Measurements from ENCODE around the gene LPAR2. TPM values are rescaled to one million over a fixed set of nuclear protein-coding genes. Genes with fewer than 3 reads are reported as not detected.

The LPAR2 gene
- total RNA-seq, 1 donor from 2014 or later: 23.5 TPM

DNA sequence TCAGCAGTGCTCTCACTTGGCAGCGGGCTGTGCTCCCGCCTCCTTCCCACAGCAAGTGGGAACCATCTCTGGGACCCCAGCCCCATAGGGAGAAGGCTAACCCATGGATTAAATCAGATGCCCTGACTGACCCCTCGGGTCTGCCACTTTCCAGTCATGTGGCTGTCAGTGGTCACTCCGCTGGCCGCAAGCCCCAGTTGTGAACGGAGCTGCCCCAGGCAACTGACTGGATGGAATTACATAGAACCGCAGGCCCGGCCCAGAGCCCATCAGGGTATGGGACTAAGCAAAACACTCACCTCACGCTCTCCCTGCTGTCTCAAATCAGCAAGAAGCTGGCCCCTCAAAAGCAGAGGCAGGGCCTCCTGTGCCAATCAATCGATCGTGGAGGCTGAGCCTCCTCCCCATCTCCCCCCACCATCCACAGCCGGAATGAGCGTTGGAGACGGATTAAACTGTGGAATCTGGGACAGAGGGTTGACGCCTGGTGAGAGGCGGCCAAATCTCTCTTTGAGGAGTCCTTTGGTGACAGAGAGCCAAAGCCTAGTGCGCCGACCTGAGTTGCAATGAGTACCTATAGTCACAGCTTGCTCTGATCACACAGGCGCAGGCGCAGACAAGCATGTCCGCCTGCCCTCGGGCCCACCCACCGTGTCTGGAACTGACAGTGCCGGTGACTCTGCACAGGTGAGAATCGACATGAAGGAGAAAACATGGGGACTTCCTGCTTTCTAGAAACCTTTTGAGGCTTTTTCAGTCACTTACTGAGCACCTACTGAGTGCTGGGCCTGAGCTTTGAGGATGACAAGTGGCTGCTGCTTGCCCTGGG is 48.3 kb downstream of the LPAR2 start:
- ATAC-seq (no peak), DNase-seq (no peak)
- H3K36me3 ChIP-seq: no peaks in the 10 kb centered on the region
- no peaks in the 10 kb centered on the region for H3K4me1 ChIP-seq
- intact Hi-C loops (cut with DNase I): no loop called here
- TF ChIP-seq, protein P1, sequence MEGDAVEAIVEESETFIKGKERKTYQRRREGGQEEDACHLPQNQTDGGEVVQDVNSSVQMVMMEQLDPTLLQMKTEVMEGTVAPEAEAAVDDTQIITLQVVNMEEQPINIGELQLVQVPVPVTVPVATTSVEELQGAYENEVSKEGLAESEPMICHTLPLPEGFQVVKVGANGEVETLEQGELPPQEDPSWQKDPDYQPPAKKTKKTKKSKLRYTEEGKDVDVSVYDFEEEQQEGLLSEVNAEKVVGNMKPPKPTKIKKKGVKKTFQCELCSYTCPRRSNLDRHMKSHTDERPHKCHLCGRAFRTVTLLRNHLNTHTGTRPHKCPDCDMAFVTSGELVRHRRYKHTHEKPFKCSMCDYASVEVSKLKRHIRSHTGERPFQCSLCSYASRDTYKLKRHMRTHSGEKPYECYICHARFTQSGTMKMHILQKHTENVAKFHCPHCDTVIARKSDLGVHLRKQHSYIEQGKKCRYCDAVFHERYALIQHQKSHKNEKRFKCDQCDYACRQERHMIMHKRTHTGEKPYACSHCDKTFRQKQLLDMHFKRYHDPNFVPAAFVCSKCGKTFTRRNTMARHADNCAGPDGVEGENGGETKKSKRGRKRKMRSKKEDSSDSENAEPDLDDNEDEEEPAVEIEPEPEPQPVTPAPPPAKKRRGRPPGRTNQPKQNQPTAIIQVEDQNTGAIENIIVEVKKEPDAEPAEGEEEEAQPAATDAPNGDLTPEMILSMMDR (IDR thresholded peaks at IDR 0.05): no peak
- H3K9me3 ChIP-seq: no peaks in the 10 kb centered on the region
- no peaks in the 10 kb centered on the region for H3K27me3 ChIP-seq
- no peak overlapping the region for H3K4me3 ChIP-seq
- H3K27ac ChIP-seq: no peak overlapping the region

DNA sequence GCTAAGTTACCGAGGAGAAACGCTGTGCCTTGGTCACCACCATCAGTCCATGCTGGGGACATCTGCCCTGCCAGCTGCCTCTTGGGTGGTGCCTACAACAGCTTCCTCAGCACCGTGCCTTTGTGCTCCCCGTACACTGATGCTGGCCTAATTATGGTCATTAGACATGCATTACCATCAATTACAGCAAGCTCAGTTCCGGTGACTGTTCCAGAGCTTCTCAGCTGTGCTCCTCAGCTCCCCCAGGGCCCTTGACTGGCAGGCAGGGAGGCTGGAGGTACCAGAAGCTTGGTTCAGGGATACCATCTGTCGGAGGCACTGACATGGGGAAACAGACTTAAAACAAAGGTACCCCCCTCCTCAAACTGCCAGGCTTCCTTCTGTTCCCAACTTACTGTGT is 49.8 kb downstream of the LPAR2 start:
- TF ChIP-seq, protein P1 (IDR thresholded peaks at IDR 0.05): no peak
- ATAC-seq: no peak
- intact Hi-C loops (cut with DNase I): no loop called here

DNA sequence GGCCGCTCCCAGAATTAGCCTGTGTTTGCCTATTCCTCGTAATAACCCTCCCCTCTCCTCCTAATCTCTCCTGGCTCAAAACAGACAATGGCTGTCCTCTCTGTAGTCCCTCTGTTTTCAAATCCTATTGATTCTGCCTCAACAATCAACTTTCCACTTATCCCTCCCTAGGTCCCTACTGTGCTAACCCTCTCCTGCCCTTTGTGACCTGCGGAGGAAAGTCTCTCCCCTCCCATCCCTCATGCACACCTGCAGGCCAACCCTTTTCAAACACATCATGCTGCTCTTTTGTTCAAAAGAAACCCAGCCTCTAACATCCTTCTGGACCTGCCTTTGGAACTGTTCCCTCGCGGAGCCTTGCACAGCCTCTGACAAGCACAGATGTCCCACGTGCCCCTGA is 52.6 kb downstream of the LPAR2 start:
- ATAC-seq: no peak
- TF ChIP-seq, protein P1 (IDR thresholded peaks at IDR 0.05): no peak
- no peak overlapping the region for H3K27ac ChIP-seq
- H3K27me3 ChIP-seq: no peaks in the 10 kb centered on the region
- no peaks in the 10 kb centered on the region for H3K9me3 ChIP-seq
- H3K36me3 ChIP-seq: no peaks in the 10 kb centered on the region
- DNase-seq: no peak
- intact Hi-C loops (cut with DNase I): no loop called here
- H3K4me1 ChIP-seq: no peaks in the 10 kb centered on the region
- H3K4me3 ChIP-seq: no peak overlapping the region

More for the DNA sequence above, 49.8 kb downstream of the LPAR2 start:
- Histone ChIP-seq H3K36me3 (no peaks in the 10 kb centered on the region), H3K4me1 (no peaks in the 10 kb centered on the region), H3K4me3 (no peak overlapping the region), H3K27ac (no peak overlapping the region), H3K27me3 (no peaks in the 10 kb centered on the region), H3K9me3 (no peaks in the 10 kb centered on the region)
- DNase-seq: no peak

Other genes starting within 250 kb of the LPAR2 start
- 85.8 TPM for gene GATAD2A, start 222.5 kb downstream of the LPAR2 start, total RNA-seq
- 1.8 TPM for gene TSSK6, start 112.7 kb downstream of the LPAR2 start, total RNA-seq
- 207 TPM for gene NDUFA13, start 112.0 kb downstream of the LPAR2 start, total RNA-seq
- 6.4 TPM for gene YJEFN3, start 99.3 kb downstream of the LPAR2 start, total RNA-seq
- gene CILP2, start 90.0 kb downstream of the LPAR2 start, total RNA-seq: 0.41 TPM
- gene PBX4, start 9.5 kb downstream of the LPAR2 start, total RNA-seq: 3.4 TPM
- 37.3 TPM for gene GMIP, start 15.4 kb upstream of the LPAR2 start, total RNA-seq
- gene ATP13A1, start 35.5 kb upstream of the LPAR2 start, total RNA-seq: 55.5 TPM
- gene ZNF101, start 40.6 kb upstream of the LPAR2 start, total RNA-seq: 11.1 TPM
- gene ZNF14, start 104.9 kb upstream of the LPAR2 start, total RNA-seq: 6.4 TPM
- gene ZNF506, start 193.5 kb upstream of the LPAR2 start, total RNA-seq: 22.1 TPM
- gene ZNF253, start 237.7 kb upstream of the LPAR2 start, total RNA-seq: 8.1 TPM